OCI-LY7 (cell line): Measurements from ENCODE around the gene DMKN. TPM values are rescaled to one million over a fixed set of nuclear protein-coding genes. Genes with fewer than 3 reads are reported as not detected.

Experiments
- BruUV-seq: library from RNA; stranded (reverse); fragments of 400-500 nt; replicated peaks from 2 replicates; lab custom pipeline; 2021; lab: Mats Ljungman, UMichigan
- CTCF ChIA-PET: fragments of 300-600 bp; sonication (Branson Sonifier 250); formaldehyde crosslinking; loops from one replicate; lab custom pipeline; 2022; ENCODE audit warnings: antibody characterized with exemption; ENCODE audit not compliant: unreplicated experiment; lab: Charles Lee
- POLR2A ChIA-PET: fragments of 300-600 bp; sonication (Branson Sonifier 250); formaldehyde crosslinking; loops from one replicate; lab custom pipeline; 2022; ENCODE audit warnings: antibody characterized with exemption; lab: Charles Lee
- DNase-seq: peaks from one replicate; pipeline ENCODE4 v3.0.0-alpha.2; 2015; ENCODE audit warnings: low spot score
- H2AFZ ChIP-seq: fragments of 200-600 bp; sonication (generic), shearing (Covaris generic); 2 replicates; pipeline ENCODE4 v1.6.1; 2014; ENCODE audit warnings: mild to moderate bottlenecking, antibody characterized with exemption, low read length, moderate library complexity
- H3K27ac ChIP-seq: fragments of 200-600 bp; sonication (generic); 2 replicates; pipeline ENCODE4 v1.5.1; 2014; ENCODE audit warnings: mixed run types, low read depth, mild to moderate bottlenecking, moderate library complexity, low read length, inconsistent platforms; ENCODE audit not compliant: poor library complexity, severe bottlenecking
- H3K36me3 ChIP-seq: fragments of 200-600 bp; sonication (generic); 2 replicates; pipeline ENCODE4 v1.6.1; 2014; ENCODE audit warnings: mild to moderate bottlenecking, antibody characterized with exemption, low read length, moderate library complexity, mixed read lengths; ENCODE audit not compliant: insufficient read depth
- H3K4me1 ChIP-seq: fragments of 200-600 bp; sonication (generic); 2 replicates; pipeline ENCODE4 v1.5.1; 2014; ENCODE audit warnings: mild to moderate bottlenecking, low read length; ENCODE audit not compliant: insufficient read depth, poor library complexity, severe bottlenecking
- H3K4me2 ChIP-seq: fragments of 200-600 bp; sonication (generic); 2 replicates; pipeline ENCODE4 v1.6.1; 2014; ENCODE audit warnings: mild to moderate bottlenecking, low read length
- H3K4me3 ChIP-seq: fragments of 200-600 bp; sonication (generic); 2 replicates; pipeline ENCODE4 v1.5.1; 2014; ENCODE audit warnings: mild to moderate bottlenecking, low read depth, low read length; ENCODE audit not compliant: poor library complexity, severe bottlenecking
- H3K79me2 ChIP-seq: fragments of 200-600 bp; sonication (generic); 2 replicates; pipeline ENCODE4 v1.6.1; 2016; ENCODE audit warnings: low read depth, mild to moderate bottlenecking, low read length, moderate library complexity, mixed read lengths; ENCODE audit not compliant: insufficient read depth
- H3K9me2 ChIP-seq: fragments of 200-600 bp; sonication (generic); 2 replicates; pipeline ENCODE4 v1.6.1; 2016; ENCODE audit warnings: mild to moderate bottlenecking, low read length, mixed read lengths; ENCODE audit not compliant: insufficient read depth
- H3K9me3 ChIP-seq: fragments of 200-600 bp; sonication (generic); 2 replicates; pipeline ENCODE4 v1.6.1; 2014; ENCODE audit warnings: mild to moderate bottlenecking, mixed run types, low read length, mixed read lengths
- H4K20me1 ChIP-seq: fragments of 200-600 bp; sonication (generic); 2 replicates; pipeline ENCODE4 v1.6.1; 2014; ENCODE audit warnings: mild to moderate bottlenecking, antibody characterized with exemption, low read length, moderate library complexity, mixed read lengths; ENCODE audit not compliant: insufficient read depth
- EZH2phosphoT487 ChIP-seq: fragments of 200-600 bp; sonication (generic); IDR thresholded peaks from 2 replicates; pipeline ENCODE4 v1.6.1; 2018; ENCODE audit warnings: low read depth, borderline replicate concordance, mild to moderate bottlenecking, mixed run types, antibody characterized with exemption, low read length, moderate library complexity, mixed read lengths
- intact Hi-C: fragments of 100-400 bp; cut with micrococcal nuclease; formaldehyde crosslinking; loops from one replicate; pipeline ENCODE4 v1.10.0; 2022; ENCODE audit not compliant: unreplicated experiment
- total RNA-seq, 2 experiments: library from RNA; depleted of rRNA in 1 of 2; stranded (reverse); fragments of >200 nt in 1 of 2; shearing (Covaris generic) in 1 of 2; gene quantifications; 2 replicates each; pipeline ENCODE4 v1.2.3, GENCODE V29; 2014 to 2022
- TF ChIP-seq, protein P1 (sequence below): fragments of 200-600 bp; sonication (generic); conservative IDR thresholded peaks from 2 replicates; pipeline ENCODE4 v1.5.1; 2014; ENCODE audit warnings: mild to moderate bottlenecking, antibody characterized with exemption, low read length, moderate library complexity, mixed read lengths

Gene DMKN
- total RNA-seq, 2 experiments from 2014 or later = not detected

DNA sequence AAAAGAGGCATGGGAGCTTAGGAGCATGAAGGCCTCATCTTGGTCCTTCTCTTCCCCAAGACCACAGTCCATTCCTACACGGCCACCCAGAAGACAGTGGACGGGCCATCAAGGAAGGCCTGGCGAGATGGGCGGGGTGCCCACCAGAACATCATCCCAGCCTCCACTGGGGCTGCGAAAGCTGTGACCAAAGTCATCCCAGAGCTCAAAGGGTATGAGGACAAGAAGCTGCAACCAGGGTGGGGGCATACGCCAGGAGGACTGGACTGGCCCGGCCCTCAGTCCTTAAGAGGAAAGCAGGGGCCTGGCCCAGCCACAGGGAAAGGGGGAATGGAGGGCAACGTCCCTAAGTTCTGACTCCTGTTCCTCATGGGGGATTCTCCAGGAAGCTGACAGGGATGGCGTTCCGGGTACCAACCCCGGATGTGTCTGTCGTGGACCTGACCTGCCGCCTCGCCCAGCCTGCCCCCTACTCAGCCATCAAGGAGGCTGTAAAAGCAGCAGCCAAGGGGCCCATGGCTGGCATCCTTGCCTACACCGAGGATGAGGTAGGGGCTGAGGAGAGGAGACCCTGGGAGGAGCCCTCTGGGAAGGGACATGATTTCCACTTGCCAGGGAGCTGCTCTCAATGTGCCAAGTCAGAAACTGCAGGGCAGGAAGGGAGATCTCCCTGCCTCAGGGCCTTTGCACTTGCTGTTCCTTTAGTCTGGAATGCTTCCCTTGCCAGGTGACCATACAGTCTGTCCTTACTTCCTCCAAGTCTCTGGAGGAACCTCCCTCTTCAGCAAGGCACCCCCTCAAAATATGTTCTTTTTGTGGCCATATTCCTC lies 30.0 kb upstream of the DMKN start:
- H3K79me2 ChIP-seq = peaks cover 17% of the 10 kb centered on the region; the same call in 1 of the 2 replicates
- peak overlapping the region; percentile 80 for H3K4me3 ChIP-seq
- no peak overlapping the region for H3K27ac ChIP-seq
- intact Hi-C loops = no loop called here
- CTCF ChIA-PET = no interaction called here
- BruUV-seq = no TSS peak
- peak overlapping the region; percentile 94 for H3K4me2 ChIP-seq
- no peak for DNase-seq
- H2AFZ ChIP-seq = no peak overlapping the region
- H3K4me1 ChIP-seq = peaks cover 33% of the 10 kb centered on the region
- POLR2A ChIA-PET = interaction anchor here (1.3 kb wide), 1 partner anchor 105 kb away, joined by 3 read pairs; the partner anchor contains the start of gene COX6B1
- no peaks in the 10 kb centered on the region for H3K9me2 ChIP-seq
- no peak for TF ChIP-seq EZH2phosphoT487
- TF ChIP-seq, protein P1, sequence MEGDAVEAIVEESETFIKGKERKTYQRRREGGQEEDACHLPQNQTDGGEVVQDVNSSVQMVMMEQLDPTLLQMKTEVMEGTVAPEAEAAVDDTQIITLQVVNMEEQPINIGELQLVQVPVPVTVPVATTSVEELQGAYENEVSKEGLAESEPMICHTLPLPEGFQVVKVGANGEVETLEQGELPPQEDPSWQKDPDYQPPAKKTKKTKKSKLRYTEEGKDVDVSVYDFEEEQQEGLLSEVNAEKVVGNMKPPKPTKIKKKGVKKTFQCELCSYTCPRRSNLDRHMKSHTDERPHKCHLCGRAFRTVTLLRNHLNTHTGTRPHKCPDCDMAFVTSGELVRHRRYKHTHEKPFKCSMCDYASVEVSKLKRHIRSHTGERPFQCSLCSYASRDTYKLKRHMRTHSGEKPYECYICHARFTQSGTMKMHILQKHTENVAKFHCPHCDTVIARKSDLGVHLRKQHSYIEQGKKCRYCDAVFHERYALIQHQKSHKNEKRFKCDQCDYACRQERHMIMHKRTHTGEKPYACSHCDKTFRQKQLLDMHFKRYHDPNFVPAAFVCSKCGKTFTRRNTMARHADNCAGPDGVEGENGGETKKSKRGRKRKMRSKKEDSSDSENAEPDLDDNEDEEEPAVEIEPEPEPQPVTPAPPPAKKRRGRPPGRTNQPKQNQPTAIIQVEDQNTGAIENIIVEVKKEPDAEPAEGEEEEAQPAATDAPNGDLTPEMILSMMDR = no peak
- no peaks in the 10 kb centered on the region for H4K20me1 ChIP-seq
- no peaks in the 10 kb centered on the region; the same call in 1 of the 2 replicates for H3K36me3 ChIP-seq
- no peaks in the 10 kb centered on the region for H3K9me3 ChIP-seq

DNA sequence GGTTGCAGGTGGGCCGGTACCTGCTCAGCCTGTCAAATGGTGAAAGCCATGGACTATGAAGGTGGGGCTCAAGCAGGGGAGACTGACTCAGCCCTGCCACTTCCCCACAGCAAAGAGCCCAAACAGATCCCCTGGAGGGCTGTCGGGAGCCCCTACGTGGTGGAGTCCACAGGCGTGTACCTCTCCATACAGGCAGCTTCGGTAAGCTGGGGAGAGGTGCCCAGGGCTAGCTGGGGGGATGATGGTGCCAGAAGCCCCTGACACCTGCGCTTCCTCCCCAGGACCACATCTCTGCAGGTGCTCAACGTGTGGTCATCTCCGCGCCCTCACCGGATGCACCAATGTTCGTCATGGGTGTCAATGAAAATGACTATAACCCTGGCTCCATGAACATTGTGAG lies 28.8 kb upstream of the DMKN start:
- no TSS peak for BruUV-seq
- H3K36me3 ChIP-seq = no peaks in the 10 kb centered on the region
- no peak for TF ChIP-seq EZH2phosphoT487
- intact Hi-C loops = no loop called here
- CTCF ChIA-PET = no interaction called here
- H3K79me2 ChIP-seq = peaks cover 17% of the 10 kb centered on the region; the same call in 1 of the 2 replicates
- H3K9me3 ChIP-seq = no peaks in the 10 kb centered on the region
- no peak overlapping the region for H3K4me3 ChIP-seq
- no peaks in the 10 kb centered on the region for H4K20me1 ChIP-seq
- no peaks in the 10 kb centered on the region for H3K9me2 ChIP-seq
- no peak overlapping the region for H2AFZ ChIP-seq
- no peak overlapping the region for H3K4me2 ChIP-seq
- peaks cover 33% of the 10 kb centered on the region for H3K4me1 ChIP-seq
- no peak overlapping the region for H3K27ac ChIP-seq
- DNase-seq = no peak
- POLR2A ChIA-PET = no interaction called here

DNA sequence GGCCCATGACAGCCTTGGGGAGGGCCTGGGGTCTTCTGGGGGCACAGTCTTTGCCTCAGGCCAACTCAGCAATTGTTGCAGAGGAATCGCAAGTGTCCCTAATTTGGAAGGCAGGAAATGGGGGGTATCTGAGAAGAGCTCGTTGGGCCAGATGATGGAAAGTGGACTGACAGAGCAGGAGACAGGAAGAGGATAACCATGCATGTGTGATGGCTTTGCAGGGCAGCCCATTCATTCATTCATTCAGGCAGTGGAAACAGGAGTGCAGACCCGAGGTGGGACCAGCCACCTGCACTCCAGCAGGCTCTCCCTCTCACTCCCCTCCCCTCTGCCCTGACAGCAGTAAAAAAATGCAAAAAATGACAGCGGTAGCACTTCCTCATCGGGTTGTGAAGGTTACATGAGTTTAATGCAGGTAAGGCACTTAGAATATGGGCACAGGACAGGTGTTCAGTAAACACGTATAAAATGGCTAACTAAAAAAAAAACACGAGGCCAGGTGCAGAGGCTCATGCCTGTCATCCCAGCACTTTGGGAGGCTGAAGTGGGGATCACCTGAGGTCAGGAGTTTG lies 27.0 kb upstream of the DMKN start:
- no TSS peak for BruUV-seq
- peaks cover 24% of the 10 kb centered on the region for H3K4me1 ChIP-seq
- DNase-seq = peak; percentile 49
- H3K79me2 ChIP-seq = peaks cover 13% of the 10 kb centered on the region; the same call in 1 of the 2 replicates
- H3K36me3 ChIP-seq = no peaks in the 10 kb centered on the region
- no peak overlapping the region for H2AFZ ChIP-seq
- ChIA-PET POLR2A (no interaction called here), CTCF (no interaction called here)
- H3K27ac ChIP-seq = peak overlapping the region; percentile 3
- no peaks in the 10 kb centered on the region for H3K9me2 ChIP-seq
- TF ChIP-seq EZH2phosphoT487 = no peak
- TF ChIP-seq, protein P1 = no peak
- intact Hi-C loops = no loop called here
- no peaks in the 10 kb centered on the region for H3K9me3 ChIP-seq
- no peak overlapping the region for H3K4me3 ChIP-seq
- H3K4me2 ChIP-seq = peak overlapping the region; percentile 48
- H4K20me1 ChIP-seq = no peaks in the 10 kb centered on the region
